ENCODE measurements around the gene CTR9. TPM values are rescaled to one million over a fixed set of nuclear protein-coding genes. Genes with fewer than 3 reads are reported as not detected.
A peak's percentile ranks its signal among the peaks of the same experiment; 100 is the strongest.

CTR9 gene
- total and polyA plus RNA-seq, 2 of the 13 experiments (the other 11 are each of a cell fraction or from before 2014, with no cell fraction given) = 6.6 to 22.1 TPM

GRCh38 chr11:10792385-10793068 is 41.5 kb downstream of the CTR9 start (continued):
- TF ChIP-seq PRDM15 (CRISPR knock-in tag; IDR thresholded peaks at IDR 0.05) = no peak
- TF ChIP-seq JARID2 (CRISPR knock-in tag; IDR thresholded peaks at IDR 0.05; ENCODE audit: insufficient replicate concordance) = no peak
- 0 out of 2 replicates have a peak, but pooled peaks have one; percentile 54 for TF ChIP-seq ZBTB33 (CRISPR knock-in tag; IDR thresholded peaks at IDR 0.05)
- peak; percentile 27; the same call in 1 of the 2 replicates for TF ChIP-seq FOSL2 (CRISPR knock-in tag; IDR thresholded peaks at IDR 0.05)
- no peak for TF ChIP-seq ZNF180 (CRISPR knock-in tag; IDR thresholded peaks at IDR 0.05; ENCODE audit: borderline replicate concordance, low read depth)
- TF ChIP-seq RFXAP (CRISPR knock-in tag; IDR thresholded peaks at IDR 0.05; ENCODE audit: borderline replicate concordance) = no peak
- peak; percentile 42 for TF ChIP-seq AGO1 (IDR thresholded peaks at IDR 0.05; ENCODE audit: low read depth, low read length, poor library complexity, severe bottlenecking)
- no peak for TF ChIP-seq YY1 (IDR thresholded peaks at IDR 0.05; ENCODE audit: insufficient read depth, insufficient replicate concordance, low read depth, low read length)
- no peak for TF ChIP-seq BCL3 (CRISPR knock-in tag; IDR thresholded peaks at IDR 0.05)
- TF ChIP-seq ZNF574 (CRISPR knock-in tag; IDR thresholded peaks at IDR 0.05) = no peak
- TF ChIP-seq SMC3 (IDR thresholded peaks at IDR 0.05; ENCODE audit: low read length) = peak; percentile 49; the same call in 1 of the 2 replicates
- TF ChIP-seq ZNF746 (CRISPR knock-in tag; IDR thresholded peaks at IDR 0.05) = no peak
- TF ChIP-seq ZNF816 (CRISPR knock-in tag; IDR thresholded peaks at IDR 0.05; ENCODE audit: borderline replicate concordance) = no peak
- no peak for TF ChIP-seq ZMYM2 (CRISPR knock-in tag; IDR thresholded peaks at IDR 0.05)
- no peak for TF ChIP-seq ZSCAN12 (CRISPR knock-in tag; IDR thresholded peaks at IDR 0.05)
- TF ChIP-seq RORA (CRISPR knock-in tag; IDR thresholded peaks at IDR 0.05) = no peak
- peak; percentile 38; the same call in 1 of the 2 replicates for TF ChIP-seq YEATS2 (CRISPR knock-in tag; IDR thresholded peaks at IDR 0.05; ENCODE audit: borderline replicate concordance)
- TF ChIP-seq SOX6 (IDR thresholded peaks at IDR 0.05) = no peak
- TF ChIP-seq SOX6 (CRISPR knock-in tag; IDR thresholded peaks at IDR 0.05) = peak; percentile 43; the same call in 1 of the 2 replicates
- TF ChIP-seq ZNF768 (CRISPR knock-in tag; IDR thresholded peaks at IDR 0.05) = peak; percentile 80; the same call in 1 of the 2 replicates

All from HepG2 (cell line).